K562 (cell line): ENCODE data around the gene ZC3H12A. TPM values are rescaled to one million over a fixed set of nuclear protein-coding genes. Genes with fewer than 3 reads are reported as not detected.

Experiments used
- ARNT ChIP-seq, 2 experiments: fragments of 450-650 bp; IDR thresholded peaks; 2 replicates each; pipeline ENCODE4 v1.6.1; 2016; ENCODE audit warnings: mild to moderate bottlenecking in 1 of 2
- DPF2 ChIP-seq: fragments of 450-650 bp; IDR thresholded peaks from 2 replicates; pipeline ENCODE4 v1.6.1; 2016
- E2F3 ChIP-seq: fragments of 250-450 bp; sonication (Bioruptor Pico); IDR thresholded peaks from 2 replicates; pipeline ENCODE4 v1.4.0; 2020; ENCODE audit warnings: mild to moderate bottlenecking
- E2F4 ChIP-seq: sonication (generic); formaldehyde crosslinking; IDR thresholded peaks from 2 replicates; pipeline ENCODE4 v1.8.0; 2022; ENCODE audit warnings: mild to moderate bottlenecking, low read depth, missing genetic modification reagents
- ETV6 ChIP-seq, 3 experiments: fragments of 150-350 bp in 1 of 3; sonication (generic) in 1 of 3; formaldehyde crosslinking in 1 of 3; IDR thresholded peaks; 2 replicates each; pipeline versions ENCODE4 v1.6.1 to v1.8.0; 2014 to 2022; ENCODE audit warnings: borderline replicate concordance in 2 of 3, low read depth in 2 of 3, antibody characterized with exemption in 1 of 3, low read length in 1 of 3, mild to moderate bottlenecking in 1 of 3, missing genetic modification reagents in 1 of 3
- NFIC ChIP-seq: fragments of 450-650 bp; IDR thresholded peaks from 2 replicates; pipeline ENCODE4 v1.6.1; 2017; ENCODE audit warnings: mild to moderate bottlenecking, inconsistent platforms
- NR0B1 ChIP-seq: fragments of 450-650 bp; IDR thresholded peaks from one replicate; pipeline ENCODE4 v1.6.1; 2018; ENCODE audit warnings: mild to moderate bottlenecking, moderate library complexity; ENCODE audit not compliant: partially characterized antibody
- NR2C1 ChIP-seq, 2 experiments: fragments of 450-650 bp; IDR thresholded peaks; 2 replicates each; pipeline ENCODE4 v1.6.1; 2017; ENCODE audit warnings: mild to moderate bottlenecking in 2 of 2, antibody characterized with exemption in 1 of 2, inconsistent platforms in 1 of 2, missing compliant biosample characterization in 1 of 2, missing genetic modification characterization in 1 of 2
- PTRF ChIP-seq: fragments of 450-650 bp; IDR thresholded peaks from 2 replicates; pipeline ENCODE4 v1.6.1; 2016; ENCODE audit warnings: mild to moderate bottlenecking, missing genetic modification characterization, missing compliant biosample characterization
- USF2 ChIP-seq: sonication (generic); formaldehyde crosslinking; IDR thresholded peaks from 2 replicates; pipeline ENCODE4 v1.5.0; 2020; ENCODE audit warnings: missing genetic modification reagents
- ZNF165 ChIP-seq: fragments of 250-450 bp; sonication (Bioruptor Pico); IDR thresholded peaks from 2 replicates; pipeline ENCODE4 v1.4.0; 2020; ENCODE audit warnings: borderline replicate concordance
- ZNF174 ChIP-seq: fragments of 250-450 bp; sonication (Bioruptor Pico); IDR thresholded peaks from 2 replicates; pipeline ENCODE4 v1.4.0; 2020; ENCODE audit warnings: mild to moderate bottlenecking
- ZNF217 ChIP-seq: sonication (generic); formaldehyde crosslinking; IDR thresholded peaks from 2 replicates; pipeline ENCODE4 v1.8.0; 2022; ENCODE audit warnings: mild to moderate bottlenecking, missing genetic modification reagents
- ZNF407 ChIP-seq: fragments of 450-650 bp; IDR thresholded peaks from 2 replicates; pipeline ENCODE4 v1.6.1; 2016; ENCODE audit warnings: low read depth
- ZNF77 ChIP-seq: fragments of 250-450 bp; sonication (Bioruptor Pico); IDR thresholded peaks from 2 replicates; pipeline ENCODE4 v1.5.0; 2020
- ZSCAN32 ChIP-seq: fragments of 450-650 bp; formaldehyde crosslinking; IDR thresholded peaks from 2 replicates; pipeline ENCODE4 v1.4.0; 2020; ENCODE audit warnings: mild to moderate bottlenecking, moderate library complexity
- polyA plus RNA-seq, 8 experiments: library from polyadenylated mRNA; depleted of rRNA in 4 of 8; stranded (reverse) in 5 of 8; unstranded in 3 of 8; fragments of >200 nt; fragmentation: Nextera tagmentation in 2 of 8; fragmentation: Illumina TruSeq in 1 of 8; extraction: Ambion mirVana in 2 of 8; extraction: Trizol in 1 of 8; gene quantifications; 2 replicates each; pipeline versions ENCODE4 v1.2.1 to v1.2.3, GENCODE V29; 2011 to 2014; ENCODE audit warnings: inconsistent platforms in 1 of 8, missing spikeins in 1 of 8
- total RNA-seq, 7 experiments: library from RNA; depleted of rRNA in 6 of 7; stranded (reverse); fragments of >200 nt in 6 of 7; fragmentation: Illumina TruSeq in 2 of 7; extraction: Trizol in 2 of 7; gene quantifications; 2 replicates each; pipeline versions ENCODE4 v1.2.1 to v1.2.3, GENCODE V29; 2011 to 2021; ENCODE audit warnings: low replicate concordance in 1 of 7

Gene ZC3H12A
- total and polyA plus RNA-seq, 9 of the 15 experiments (the other 6 are each of a cell fraction or from before 2014, with no cell fraction given) = 0.14 to 9.4 (median 6.7) TPM

GRCh38 chr1:37479255-37480124, 5.1 kb downstream of the ZC3H12A start (continued):
- TF ChIP-seq ZNF407 (no peak), NR0B1 (no peak), ARNT (IDR thresholded peaks at IDR 0.05) (no peak), NFIC (peak; percentile 47; the same call in 1 of the 2 replicates), NR2C1 (IDR thresholded peaks at IDR 0.05) (peak; percentile 66), NR2C1 (tag; IDR thresholded peaks at IDR 0.05) (peak; percentile 61), ZNF77 (no peak), ZNF174 (no peak), ETV6 (IDR thresholded peaks at IDR 0.05; ENCODE audit: borderline replicate concordance in 1 of 2, low read depth in 2 of 2, low read length in 1 of 2) (no peak), ETV6 (CRISPR knock-in tag; IDR thresholded peaks at IDR 0.05; ENCODE audit: borderline replicate concordance) (no peak), ZNF217 (no peak), PTRF (tag) (no peak), DPF2 (peak; percentile 93), ZSCAN32 (CRISPR knock-in tag) (no peak), E2F3 (CRISPR knock-in tag) (no peak), USF2 (no peak), ZNF165 (CRISPR knock-in tag) (no peak), E2F4 (no peak)
